GM13977 (cell line): Measurements from ENCODE around the gene AKR1D1.
"Not testable (repeated sequence)": the region's sequence is repeated elsewhere in the genome, so short reads cannot be mapped to it uniquely, and the experiment has no call there.

Experiments used
- DNase-seq: peaks from one replicate; pipeline ENCODE4 v3.0.0; 2012; ENCODE audit warnings: low spot score
- in situ Hi-C: fragments of 300-500 bp; cut with MboI; formaldehyde crosslinking; loops from one replicate; pipeline ENCODE4 v1.12.0; 2022; ENCODE audit warnings: low sequenced_read_pairs, low pct_unique_long_range_greater_than_20kb, mixed read lengths, inconsistent platforms; ENCODE audit not compliant: unreplicated experiment
- TF ChIP-seq, protein P1 (sequence below): IDR thresholded peaks from 2 replicates; pipeline ENCODE4 v1.5.1; 2012; ENCODE audit warnings: mild to moderate bottlenecking, control low read depth; ENCODE audit not compliant: insufficient read depth; ENCODE audit errors: extremely low read depth, missing control alignments

AKR1D1 gene

GRCh38 chr7:138052696-138053095 is 23.6 kb upstream of the AKR1D1 start:
- TF ChIP-seq, protein P1, sequence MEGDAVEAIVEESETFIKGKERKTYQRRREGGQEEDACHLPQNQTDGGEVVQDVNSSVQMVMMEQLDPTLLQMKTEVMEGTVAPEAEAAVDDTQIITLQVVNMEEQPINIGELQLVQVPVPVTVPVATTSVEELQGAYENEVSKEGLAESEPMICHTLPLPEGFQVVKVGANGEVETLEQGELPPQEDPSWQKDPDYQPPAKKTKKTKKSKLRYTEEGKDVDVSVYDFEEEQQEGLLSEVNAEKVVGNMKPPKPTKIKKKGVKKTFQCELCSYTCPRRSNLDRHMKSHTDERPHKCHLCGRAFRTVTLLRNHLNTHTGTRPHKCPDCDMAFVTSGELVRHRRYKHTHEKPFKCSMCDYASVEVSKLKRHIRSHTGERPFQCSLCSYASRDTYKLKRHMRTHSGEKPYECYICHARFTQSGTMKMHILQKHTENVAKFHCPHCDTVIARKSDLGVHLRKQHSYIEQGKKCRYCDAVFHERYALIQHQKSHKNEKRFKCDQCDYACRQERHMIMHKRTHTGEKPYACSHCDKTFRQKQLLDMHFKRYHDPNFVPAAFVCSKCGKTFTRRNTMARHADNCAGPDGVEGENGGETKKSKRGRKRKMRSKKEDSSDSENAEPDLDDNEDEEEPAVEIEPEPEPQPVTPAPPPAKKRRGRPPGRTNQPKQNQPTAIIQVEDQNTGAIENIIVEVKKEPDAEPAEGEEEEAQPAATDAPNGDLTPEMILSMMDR = no peak
- in situ Hi-C loops = no loop called here
- DNase-seq = no peak

DNA sequence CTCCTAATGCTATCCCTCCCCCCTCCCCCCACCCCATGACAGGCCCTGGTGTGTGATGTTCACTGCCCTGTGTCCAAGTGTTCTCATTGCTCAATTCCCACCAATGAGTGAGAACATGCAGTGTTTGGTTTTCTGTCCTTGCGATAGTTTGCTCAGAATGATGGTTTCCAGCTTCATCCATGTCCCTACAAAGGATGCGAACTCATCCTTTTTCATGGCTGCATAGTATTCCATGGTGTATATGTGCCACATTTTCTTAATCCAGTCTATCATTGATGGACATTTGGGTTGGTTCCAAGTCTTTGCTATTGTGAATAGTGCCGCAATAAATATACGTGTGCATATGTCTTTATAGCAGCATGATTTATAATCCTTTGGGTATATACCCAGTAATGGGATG is 20.6 kb upstream of the AKR1D1 start:
- not testable (repeated sequence) for DNase-seq

DNA sequence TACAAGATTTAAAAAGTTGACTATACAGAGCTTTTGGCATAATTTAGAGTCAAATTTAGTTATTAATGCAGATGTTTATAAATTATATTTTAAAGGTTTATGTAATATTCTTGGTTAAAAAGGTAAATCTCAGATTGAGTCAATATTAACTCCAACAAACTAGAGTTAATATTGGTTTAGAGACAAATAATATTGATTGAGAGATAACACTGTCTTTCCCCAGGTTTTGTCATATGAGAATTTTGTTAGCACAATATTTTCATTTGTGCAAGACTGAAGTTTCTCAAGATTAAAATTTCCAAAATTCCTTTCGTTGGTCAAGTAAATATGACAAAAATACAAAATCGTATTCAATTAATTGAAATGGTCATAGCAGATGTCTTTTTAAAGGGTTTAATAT is 12.9 kb upstream of the AKR1D1 start:
- in situ Hi-C loops = no loop called here
- DNase-seq = no peak

More for the DNA sequence above, 20.6 kb upstream of the AKR1D1 start:
- in situ Hi-C loops = not testable (repeated sequence)

GRCh38 chr7:138064856-138065357 is 11.4 kb upstream of the AKR1D1 start:
- TF ChIP-seq, protein P1 = no peak
- no peak for DNase-seq
- in situ Hi-C loops = no loop called here

More for the DNA sequence above, 12.9 kb upstream of the AKR1D1 start:
- TF ChIP-seq, protein P1 = no peak

GRCh38 chr7:138065827-138066226 is 10.4 kb upstream of the AKR1D1 start:
- in situ Hi-C loops = no loop called here
- TF ChIP-seq, protein P1 = no peak
- DNase-seq = no peak

- TF ChIP-seq, protein P1 = no peak
- in situ Hi-C loops = no loop called here
- no peak for DNase-seq
Measured at GRCh38 chr7:138066954-138067394, 9.3 kb upstream of the AKR1D1 start.

GRCh38 chr7:138067774-138068173 is 8.5 kb upstream of the AKR1D1 start:
- in situ Hi-C loops = no loop called here
- DNase-seq = no peak
- TF ChIP-seq, protein P1 = no peak
